SK-N-SH (cell line): ENCODE measurements around the gene GIGYF1.

Experiments used
- EP300 ChIP-seq, 2 experiments: IDR thresholded peaks; 2 replicates each; pipeline versions ENCODE4 v1.4.0 to v1.6.1; 2012; ENCODE audit warnings: borderline replicate concordance in 1 of 2, low read depth in 1 of 2, low read length in 1 of 2
- EZH2phosphoT487 ChIP-seq: fragments of 200-600 bp; sonication (generic); IDR thresholded peaks from 2 replicates; pipeline ENCODE4 v1.6.1; 2017; ENCODE audit warnings: low read depth, mixed run types, mild to moderate bottlenecking, antibody characterized with exemption, moderate library complexity, borderline replicate concordance
- MXI1 ChIP-seq: IDR thresholded peaks from 2 replicates; pipeline ENCODE4 v1.6.1; 2012; ENCODE audit warnings: mild to moderate bottlenecking, low read depth, low read length, improper control_type of control experiment
- TEAD4 ChIP-seq: IDR thresholded peaks from 2 replicates; pipeline ENCODE4 v1.4.0; 2012; ENCODE audit warnings: mild to moderate bottlenecking, borderline replicate concordance; ENCODE audit not compliant: insufficient read depth
- TF ChIP-seq, protein P1 (sequence below): fragments of 200-600 bp; sonication (generic); IDR thresholded peaks from 2 replicates; pipeline ENCODE4 v1.6.1; 2017; ENCODE audit warnings: antibody characterized with exemption, mild to moderate bottlenecking, moderate library complexity
- TF ChIP-seq, protein P2 (sequence below): IDR thresholded peaks from 2 replicates; pipeline ENCODE4 v1.6.1; 2012; ENCODE audit warnings: mild to moderate bottlenecking, low read depth, low read length, moderate library complexity
- TF ChIP-seq, protein P3 (sequence below): IDR thresholded peaks from 2 replicates; pipeline ENCODE4; 2012

DNA sequence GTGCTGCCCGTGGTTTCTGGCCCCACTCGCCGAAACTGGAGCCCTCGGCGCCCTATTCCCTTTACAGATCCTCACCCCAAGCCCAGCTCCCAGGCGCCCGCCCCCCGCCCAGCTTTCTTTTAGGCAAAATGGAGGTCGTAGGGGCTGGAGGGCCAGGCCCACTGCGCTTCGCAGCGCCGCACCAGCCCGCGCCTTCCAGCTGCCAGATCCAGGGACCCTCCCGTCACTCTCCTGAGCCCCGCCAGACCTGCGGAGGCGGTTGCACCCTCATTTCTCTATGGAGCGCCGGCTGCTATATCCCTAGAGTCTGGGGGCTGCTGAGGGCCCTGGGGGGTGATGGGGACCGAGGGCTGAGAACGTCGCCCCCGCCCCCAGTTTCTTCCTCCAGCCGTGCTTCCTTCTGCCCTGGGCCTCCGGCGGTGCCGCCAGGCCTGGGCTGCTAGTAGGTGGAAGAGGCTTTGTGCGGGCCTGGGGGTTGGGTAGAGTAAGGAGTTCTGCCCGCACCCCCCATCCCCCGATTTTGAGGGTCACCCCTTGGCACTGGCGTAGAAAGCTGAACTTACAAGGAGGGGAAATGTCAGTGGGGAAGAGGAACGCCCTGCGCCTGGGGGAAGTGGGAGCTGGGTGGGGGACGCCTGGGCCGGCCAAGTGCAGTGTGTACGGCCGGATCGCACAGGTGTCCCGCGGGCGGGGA lies 19.5 kb downstream of the GIGYF1 start:
- TF ChIP-seq, protein P1, sequence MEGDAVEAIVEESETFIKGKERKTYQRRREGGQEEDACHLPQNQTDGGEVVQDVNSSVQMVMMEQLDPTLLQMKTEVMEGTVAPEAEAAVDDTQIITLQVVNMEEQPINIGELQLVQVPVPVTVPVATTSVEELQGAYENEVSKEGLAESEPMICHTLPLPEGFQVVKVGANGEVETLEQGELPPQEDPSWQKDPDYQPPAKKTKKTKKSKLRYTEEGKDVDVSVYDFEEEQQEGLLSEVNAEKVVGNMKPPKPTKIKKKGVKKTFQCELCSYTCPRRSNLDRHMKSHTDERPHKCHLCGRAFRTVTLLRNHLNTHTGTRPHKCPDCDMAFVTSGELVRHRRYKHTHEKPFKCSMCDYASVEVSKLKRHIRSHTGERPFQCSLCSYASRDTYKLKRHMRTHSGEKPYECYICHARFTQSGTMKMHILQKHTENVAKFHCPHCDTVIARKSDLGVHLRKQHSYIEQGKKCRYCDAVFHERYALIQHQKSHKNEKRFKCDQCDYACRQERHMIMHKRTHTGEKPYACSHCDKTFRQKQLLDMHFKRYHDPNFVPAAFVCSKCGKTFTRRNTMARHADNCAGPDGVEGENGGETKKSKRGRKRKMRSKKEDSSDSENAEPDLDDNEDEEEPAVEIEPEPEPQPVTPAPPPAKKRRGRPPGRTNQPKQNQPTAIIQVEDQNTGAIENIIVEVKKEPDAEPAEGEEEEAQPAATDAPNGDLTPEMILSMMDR: no peak
- TF ChIP-seq EP300 (IDR thresholded peaks at IDR 0.05; ENCODE audit: borderline replicate concordance in 1 of 2, low read depth in 1 of 2, low read length in 1 of 2) (no peak), EZH2phosphoT487 (no peak), TEAD4 (no peak), MXI1 (no peak)
- TF ChIP-seq, protein P2, sequence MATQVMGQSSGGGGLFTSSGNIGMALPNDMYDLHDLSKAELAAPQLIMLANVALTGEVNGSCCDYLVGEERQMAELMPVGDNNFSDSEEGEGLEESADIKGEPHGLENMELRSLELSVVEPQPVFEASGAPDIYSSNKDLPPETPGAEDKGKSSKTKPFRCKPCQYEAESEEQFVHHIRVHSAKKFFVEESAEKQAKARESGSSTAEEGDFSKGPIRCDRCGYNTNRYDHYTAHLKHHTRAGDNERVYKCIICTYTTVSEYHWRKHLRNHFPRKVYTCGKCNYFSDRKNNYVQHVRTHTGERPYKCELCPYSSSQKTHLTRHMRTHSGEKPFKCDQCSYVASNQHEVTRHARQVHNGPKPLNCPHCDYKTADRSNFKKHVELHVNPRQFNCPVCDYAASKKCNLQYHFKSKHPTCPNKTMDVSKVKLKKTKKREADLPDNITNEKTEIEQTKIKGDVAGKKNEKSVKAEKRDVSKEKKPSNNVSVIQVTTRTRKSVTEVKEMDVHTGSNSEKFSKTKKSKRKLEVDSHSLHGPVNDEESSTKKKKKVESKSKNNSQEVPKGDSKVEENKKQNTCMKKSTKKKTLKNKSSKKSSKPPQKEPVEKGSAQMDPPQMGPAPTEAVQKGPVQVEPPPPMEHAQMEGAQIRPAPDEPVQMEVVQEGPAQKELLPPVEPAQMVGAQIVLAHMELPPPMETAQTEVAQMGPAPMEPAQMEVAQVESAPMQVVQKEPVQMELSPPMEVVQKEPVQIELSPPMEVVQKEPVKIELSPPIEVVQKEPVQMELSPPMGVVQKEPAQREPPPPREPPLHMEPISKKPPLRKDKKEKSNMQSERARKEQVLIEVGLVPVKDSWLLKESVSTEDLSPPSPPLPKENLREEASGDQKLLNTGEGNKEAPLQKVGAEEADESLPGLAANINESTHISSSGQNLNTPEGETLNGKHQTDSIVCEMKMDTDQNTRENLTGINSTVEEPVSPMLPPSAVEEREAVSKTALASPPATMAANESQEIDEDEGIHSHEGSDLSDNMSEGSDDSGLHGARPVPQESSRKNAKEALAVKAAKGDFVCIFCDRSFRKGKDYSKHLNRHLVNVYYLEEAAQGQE: no peak
- TF ChIP-seq, protein P3, sequence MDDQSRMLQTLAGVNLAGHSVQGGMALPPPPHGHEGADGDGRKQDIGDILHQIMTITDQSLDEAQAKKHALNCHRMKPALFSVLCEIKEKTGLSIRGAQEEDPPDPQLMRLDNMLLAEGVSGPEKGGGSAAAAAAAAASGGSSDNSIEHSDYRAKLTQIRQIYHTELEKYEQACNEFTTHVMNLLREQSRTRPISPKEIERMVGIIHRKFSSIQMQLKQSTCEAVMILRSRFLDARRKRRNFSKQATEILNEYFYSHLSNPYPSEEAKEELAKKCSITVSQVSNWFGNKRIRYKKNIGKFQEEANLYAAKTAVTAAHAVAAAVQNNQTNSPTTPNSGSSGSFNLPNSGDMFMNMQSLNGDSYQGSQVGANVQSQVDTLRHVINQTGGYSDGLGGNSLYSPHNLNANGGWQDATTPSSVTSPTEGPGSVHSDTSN: no peak
